ENCODE data around the gene RETREG1.

RETREG1 gene

DNA sequence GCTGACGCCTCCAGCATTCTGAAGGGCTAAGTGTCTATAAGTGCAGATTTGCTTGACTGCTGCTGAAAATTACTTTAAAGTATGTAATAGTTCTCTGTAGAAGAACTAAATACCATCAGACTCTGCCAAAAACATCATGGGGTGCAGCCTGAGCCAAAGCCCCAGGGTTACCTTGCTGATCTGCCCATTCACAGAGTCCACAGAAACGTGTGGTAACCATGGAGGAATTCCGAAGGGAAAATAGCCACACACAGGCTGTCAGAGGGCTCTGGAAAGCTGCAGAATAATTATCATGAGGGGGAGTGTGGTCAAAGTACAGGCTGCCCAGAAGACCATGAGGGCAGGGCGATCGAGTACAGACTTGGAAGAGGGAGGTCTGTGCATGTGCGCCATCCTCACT is 36.4 kb downstream of the RETREG1 start:
- no peak for DNase-seq

DNA sequence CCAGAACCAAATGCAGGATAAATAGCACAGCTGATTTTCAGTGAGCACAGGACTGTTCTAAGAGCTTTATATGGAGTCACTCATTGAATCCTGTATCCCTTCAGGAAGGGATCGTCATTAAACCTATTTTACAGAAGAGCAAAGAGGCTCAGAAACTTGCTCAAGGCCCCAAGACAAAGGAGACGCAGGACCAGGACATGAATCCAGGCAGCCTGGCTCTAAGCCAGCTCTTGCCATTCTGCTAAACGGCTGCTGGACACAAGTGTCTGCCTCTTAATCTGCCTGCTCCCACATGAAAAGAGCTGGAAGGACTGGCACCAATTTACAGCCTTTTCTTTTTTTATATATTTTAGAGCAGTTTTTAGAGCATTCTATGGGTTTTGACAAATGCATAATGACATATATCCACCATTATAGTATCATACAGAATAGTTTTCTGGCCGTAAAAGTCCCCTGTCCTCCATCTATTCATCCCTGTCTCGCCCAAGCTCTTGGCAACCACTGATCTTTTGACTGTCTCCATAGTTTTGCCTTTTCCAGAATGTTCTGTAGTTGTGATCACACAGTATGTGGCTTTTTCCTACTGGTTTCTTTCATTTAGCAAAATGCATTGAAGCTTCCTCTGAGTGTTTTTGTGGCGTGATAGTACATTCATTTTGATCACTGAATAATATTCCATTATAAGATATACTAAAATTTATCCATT is 37.5 kb downstream of the RETREG1 start:
- DNase-seq = no peak

DNA sequence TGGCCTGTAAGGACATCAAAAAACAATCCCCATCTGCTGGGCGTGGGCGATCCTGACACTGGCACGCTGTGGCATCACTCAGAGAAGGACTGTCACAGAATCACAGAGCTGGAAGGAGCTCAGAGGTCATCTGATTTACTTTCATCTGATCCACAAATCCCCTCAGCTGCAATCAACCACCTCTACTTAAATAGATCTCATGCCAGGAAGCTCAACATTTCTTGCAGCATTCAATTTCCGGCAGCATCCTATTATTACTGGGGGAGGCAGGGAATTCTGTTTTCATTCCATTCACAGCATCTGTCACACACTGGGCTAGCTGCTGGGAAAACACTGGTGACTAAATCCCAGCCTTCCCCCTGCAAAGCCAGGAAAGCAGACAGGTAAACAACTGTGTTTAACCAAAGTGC is 38.3 kb downstream of the RETREG1 start:
- DNase-seq = no peak

DNA sequence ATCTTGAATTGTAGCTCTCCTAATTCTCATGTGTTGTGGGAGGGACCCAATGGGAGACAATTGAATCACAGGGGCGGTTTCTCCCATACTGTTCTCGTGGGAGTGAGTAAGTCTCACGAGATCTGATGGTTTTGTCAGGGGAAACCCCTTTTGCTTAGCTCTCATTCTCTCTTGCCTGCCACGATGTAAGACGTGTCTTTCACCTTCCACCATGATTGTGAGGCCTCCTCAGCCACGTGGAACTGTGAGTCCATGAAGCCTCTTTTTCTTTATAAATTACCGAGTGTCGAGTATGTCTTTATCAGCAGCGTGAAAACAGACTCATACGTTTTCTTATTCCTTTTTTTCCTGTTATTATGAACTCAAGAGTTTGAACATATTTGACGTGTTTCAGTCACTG is 39.1 kb downstream of the RETREG1 start:
- DNase-seq = no peak

DNA sequence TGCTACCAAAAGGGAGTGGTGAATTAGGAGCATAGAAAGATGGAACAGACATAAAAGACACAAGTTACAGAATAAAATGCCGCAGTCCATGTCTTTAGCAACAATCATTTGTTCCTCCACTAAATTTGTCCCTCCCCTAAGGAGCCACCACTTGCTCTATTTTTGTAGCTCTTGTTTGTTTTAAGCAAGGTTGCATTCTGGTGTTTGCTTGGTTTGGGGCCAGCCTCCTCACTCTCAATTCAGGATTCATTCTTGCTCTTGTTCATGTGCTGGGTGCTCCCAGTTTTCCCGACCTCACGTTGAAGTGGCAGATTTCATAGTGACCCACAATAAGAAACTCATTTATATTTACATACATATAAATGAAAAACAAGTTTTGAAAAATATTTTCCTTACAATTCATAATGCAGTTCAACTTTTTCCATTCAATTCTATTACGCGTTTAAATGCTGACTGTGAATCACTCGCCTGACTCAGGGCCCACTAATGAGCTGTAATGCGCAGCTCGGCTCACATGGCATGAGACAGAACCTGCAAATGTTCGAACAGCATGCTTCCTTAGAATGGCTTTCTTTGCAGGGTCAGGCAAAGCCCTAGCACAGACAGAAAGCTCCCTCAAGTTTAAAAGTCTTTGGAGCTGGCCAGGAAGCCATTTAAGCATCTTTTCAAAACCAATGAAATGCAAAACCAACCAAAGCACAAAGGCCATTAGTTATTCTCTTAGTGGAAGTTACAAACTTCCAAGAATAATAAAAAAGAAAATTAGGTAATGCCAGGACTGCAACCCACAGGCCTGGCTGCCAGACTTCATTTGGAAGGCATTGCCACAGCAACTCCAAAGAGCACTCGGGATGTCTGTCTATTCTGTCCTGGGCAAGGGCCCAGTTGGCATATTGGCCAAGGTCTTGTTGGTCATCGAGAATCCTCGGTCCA is 41.7 kb downstream of the RETREG1 start:
- no peak for DNase-seq

DNA sequence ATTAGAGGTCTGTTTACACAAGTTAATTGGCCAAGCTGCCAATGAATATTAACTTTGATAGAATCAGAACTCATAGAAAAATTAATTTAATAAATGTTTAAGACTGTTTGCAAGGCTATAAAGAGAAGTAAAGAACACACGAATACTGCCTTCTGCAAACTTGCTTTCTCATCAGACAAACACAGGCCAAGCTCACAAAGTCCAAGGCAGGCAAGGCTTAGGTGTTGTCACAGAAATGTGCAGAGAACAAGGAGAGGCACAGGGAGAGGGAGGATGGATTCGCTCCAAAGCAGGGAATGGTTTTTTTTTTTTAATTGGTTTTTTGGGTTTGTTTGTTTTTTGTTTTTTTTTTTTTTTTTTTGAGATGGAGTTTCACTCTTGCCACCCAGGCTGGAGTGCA is 43.4 kb downstream of the RETREG1 start:
- DNase-seq = no peak

DNA sequence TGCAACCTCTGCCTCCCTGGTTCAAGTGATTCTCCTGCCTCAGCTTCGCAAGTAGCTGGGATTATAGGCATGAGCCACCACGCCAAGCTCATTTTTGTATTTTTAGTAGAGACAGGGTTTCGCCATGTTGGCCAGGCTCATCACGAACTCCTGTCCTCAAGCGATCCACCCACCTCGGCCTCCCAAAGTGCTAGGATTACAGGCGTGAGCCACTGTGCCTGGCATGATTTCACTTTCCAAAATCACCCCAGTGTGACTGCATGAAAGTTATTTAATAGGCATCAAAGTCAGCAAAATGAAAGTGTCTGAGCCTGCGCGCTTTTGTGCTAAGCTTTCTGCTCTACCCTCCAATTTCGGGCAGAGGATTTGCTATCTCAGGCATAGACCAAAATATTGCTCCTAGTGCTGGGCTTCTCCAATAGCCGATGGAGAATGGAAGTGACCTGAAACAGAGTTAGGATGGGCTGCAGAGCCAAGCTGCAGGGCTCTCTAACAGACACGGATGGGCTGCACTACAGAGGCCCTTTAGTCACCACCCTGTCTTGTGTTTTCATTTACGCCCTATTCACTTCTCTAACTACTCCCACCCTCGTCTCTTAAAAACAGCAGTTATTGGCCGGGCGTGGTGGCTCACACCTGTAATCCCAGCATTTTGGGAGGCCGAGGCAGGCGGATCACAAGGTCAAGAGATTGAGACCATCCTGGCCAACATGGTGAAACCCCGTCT is 44.3 kb downstream of the RETREG1 start:
- no peak for DNase-seq

DNA sequence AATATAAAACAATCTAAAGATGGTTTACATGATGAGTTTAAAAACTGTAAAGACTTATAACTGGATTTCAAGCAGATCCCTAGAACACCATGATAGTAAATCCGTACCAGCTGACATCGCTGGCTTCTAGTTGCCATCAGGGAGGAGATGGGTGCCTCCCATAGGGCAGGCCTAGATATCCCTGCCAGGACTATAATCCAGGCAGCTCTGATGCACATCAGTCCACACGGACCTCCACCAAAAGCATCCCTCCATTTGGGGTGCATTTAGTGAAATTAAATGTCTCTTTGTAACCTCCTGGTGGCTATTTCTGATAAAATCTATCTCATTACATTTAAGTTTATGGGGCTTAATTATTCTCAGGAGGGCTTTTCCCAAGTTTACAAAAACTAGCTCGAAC is 45.8 kb downstream of the RETREG1 start:
- no peak for DNase-seq

DNA sequence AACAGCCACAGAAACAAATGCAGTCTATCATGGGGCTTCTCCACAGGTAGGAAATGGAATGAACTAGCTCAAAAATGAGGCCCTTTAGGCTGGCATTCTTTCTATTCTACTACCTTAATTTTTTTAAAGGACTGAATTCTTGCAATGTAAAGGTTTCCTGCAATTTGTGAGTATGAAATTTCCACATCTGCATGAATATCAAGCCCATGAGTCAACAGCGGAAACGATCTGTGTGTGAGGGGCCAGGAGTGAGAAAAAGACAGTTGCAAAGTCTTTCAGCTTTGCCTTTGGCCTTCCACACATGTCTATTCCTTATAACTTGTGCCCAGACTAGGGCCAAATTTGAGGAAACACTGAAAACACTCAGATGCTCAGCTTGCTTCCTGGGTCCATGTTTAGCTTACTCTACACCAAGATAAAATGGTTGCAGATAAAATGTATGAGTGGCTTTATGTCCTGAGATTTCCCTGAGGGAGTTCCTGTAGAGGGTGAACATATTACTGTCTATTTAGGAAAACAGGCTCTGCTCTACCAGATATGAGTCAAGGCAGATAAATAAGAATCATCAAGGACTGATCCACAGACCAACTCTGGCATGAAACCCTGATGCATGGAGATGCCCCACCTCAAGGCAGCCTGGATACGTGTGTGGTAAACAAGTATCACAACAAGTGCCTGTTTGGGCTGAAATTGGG is 46.5 kb downstream of the RETREG1 start:
- DNase-seq = no peak

DNA sequence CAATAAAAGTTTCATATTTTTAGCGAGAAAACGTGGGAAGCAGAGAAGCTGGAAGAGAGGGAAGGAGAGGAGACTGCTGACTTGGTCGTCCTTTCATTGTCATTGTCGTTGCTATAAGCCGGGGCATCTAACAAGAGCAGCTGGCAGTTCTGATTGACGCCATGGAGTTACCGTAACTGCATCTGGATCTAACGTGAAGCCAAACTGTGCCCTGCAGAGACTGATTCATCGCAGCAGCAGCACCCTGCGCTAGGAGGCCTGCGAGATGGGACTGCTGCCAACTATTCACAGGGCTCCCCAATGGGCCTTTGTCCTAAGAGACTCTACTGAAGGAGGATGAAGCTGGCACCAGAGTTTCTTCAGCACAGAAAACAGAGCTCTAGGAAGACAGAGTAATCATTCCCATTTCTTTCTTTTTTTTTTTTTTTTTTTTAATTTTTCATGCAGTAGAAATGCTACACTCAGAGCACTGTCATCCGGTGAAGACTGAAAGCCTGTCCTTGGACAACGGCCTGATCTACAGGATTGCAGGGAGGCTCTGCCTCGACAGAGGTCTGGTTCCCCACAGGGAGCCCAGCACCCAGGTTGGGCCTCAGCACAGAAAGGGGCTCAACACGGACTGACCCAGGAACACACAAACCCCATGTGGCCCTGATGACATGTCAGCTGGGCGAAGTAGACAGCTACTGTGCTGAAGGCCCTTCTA is 47.8 kb downstream of the RETREG1 start:
- no peak for DNase-seq

DNA sequence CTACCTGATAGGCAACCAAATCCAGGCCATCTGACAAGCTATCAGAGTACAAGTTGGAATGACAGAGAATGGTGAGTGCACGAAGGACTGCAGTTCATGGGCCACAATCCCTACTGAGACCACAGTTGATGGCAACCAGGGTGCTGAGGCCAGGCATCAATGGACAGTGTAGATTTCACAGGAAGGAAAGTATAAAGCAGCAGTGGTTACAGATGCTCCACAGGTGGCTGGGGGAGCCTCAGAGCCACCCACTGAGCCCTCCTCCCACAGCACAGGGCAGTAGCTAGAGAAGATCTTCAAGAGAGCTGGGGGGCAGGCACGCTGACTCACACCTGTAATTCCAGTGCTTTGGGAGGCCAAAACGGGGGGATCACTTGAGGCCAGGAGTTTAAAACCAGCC is 49.4 kb downstream of the RETREG1 start:
- no peak for DNase-seq

DNA sequence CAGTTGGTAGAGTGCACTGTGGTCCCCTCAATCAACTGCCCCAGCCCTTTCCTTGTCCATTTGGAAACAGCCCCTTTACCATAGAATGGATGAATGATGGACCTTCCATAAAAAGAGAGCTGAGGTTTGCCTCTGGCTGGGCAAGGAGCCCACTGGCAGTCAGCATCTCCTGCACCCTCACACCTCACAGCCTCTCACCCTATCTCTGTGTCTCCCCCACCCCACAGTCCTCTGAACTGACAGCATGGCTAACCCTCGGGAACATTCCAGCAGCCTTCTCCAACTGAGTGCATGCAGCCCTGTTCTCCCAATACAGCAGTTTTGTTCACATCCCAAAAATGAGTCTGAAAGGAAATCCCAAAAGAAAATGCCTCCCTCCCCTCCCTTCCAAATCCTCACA is 51.7 kb downstream of the RETREG1 start:
- DNase-seq = no peak

DNA sequence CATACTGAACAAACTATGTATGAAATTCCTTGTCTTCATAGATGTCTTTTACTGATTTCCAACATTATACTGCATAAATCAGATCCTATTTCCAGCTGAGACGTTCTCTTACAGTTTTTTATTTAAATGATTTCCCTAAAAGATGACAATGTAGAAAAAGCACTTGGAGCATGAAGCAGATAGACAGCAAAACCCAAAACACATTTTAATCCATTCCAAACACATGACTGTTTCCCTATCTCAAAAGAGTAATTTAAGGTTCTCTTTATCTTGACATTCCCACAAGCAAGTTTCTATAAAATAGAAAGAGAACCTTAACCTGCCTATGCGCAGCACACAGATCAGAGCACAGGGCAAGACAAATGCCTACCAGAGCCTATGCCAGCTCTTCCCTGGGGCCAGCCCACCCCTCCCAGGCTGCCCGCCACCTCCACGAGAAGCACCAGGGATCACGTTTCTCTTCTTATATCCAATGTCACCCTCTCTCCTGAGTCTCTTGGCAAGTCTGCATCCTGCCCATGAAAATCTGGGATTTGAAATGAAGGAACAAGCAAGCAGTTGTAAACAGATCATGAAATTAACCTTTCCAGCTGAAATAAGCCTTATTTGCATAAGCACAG is 52.4 kb downstream of the RETREG1 start:
- no peak for DNase-seq

DNA sequence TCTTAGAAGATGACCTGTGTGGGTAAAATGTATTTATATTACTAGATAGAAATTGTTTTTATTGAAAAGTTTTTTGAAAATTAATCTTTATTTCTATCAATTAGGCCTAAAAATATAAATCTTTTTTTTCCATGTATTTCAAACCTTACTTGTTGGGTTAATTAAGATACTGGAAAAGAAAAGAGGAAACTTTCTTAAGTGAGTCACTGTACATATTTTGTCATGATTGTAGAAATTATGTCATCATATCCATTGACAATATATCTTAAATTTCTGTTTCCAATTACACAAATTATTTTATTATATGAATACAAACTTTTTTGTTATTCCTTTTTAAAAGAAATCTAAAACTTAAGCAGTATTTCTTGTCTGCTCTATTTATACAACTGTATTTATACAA is 53.1 kb downstream of the RETREG1 start:
- no peak for DNase-seq

DNA sequence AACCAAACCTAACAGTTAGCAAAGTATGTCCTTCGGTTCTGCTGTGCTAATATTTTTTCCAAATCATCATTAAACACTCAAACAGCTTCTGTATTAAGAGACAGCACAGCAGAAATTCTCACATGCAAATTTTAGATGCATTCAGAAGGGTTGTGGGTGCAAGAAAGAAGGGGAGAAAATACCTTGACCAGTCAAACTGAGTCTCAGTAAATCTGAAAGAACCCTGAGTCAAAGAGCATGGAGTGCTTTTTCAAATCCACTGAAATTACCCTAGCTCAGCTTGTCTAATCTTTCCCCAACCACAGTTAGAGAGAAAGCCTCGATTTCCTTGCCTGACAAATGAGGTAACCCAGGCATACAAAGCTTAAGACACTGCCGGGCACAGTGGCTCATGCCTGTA is 55.1 kb downstream of the RETREG1 start:
- no peak for DNase-seq

DNA sequence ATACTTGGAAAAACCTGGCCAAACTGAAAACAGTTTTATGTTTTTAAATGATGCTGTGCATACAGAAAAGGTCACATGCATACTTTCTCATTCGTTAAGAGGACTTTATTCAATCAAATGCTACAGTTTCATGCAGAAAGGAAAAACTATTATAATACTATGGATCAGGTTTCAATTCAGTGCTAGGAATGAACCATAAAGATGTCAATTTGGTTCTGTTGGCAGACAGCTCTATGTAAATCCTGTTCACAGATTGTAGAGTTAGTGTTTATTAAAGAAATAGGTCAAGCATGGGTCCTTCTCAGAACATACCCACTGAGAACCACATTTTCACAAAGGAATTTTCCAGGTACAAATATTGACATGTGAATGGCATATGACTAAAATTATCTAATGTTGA is 57.1 kb downstream of the RETREG1 start:
- DNase-seq = no peak

DNA sequence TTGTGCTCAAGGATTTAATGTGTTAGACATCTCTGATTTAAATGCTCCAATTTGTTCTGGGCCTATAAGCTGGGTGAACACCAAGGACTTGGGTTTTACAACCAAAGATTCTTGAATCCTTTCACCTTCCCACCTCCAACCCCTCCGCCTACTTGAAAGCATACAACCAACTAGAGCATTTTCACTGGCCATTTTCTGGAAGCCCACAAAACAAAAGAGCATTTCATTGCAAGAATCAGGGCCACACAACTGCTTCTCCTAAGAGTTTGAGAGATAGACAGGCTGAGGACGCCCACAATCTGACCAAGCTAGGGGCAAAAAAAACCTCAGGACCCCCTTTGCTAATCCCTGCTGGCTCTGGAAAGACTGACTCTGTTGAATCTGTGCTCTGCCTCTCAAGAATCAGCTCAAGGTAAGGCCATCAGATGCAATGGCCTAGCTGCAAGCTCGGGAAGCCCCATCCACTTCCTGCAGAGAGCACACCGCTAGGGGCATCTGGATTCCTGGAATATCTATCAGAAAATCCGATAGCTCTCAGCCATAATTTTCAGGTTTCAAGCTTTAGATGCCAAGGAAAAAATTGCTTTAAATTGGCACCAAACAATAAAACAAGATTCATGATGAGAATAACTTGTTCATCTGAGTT is 57.7 kb downstream of the RETREG1 start:
- no peak for DNase-seq

DNA sequence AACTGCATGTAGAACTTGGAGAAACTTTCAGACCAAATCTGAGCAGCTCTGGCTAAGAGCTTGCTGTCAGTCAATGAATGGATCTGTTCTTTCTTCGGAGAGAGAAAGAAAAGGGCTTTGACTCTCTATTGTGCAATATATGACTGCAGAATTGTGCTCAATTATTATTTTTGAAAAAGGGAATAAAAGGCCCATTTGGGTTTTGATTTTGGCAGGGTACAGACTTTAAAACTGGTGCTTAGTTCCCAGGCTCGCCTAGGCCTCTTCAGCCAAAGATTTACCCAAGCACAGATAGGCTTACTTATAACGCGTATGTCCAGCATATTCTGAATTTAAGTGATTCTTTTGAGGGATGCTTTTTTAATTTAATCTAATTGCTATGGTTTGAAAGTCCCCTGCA is 59.3 kb downstream of the RETREG1 start:
- DNase-seq = no peak

DNA sequence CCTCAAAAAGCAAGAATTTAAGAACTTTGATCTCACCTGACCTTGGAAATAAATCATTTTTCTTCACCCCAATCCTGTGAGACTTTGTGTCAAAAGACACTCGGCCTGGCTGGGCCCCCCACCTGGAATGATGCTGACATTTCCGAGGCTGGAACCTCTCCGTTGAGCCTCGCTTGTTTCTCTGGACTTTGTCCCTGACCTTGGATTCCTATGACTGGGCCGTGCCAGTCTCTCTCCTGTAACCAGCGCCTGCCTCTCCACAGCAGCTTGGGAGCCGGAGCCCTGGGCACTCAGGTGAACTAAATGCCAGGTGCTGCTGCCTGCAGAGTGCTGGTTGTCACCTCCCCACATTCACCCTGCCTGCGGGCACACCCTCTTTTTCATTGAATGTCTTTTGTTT is 62.7 kb downstream of the RETREG1 start:
- DNase-seq = no peak

DNA sequence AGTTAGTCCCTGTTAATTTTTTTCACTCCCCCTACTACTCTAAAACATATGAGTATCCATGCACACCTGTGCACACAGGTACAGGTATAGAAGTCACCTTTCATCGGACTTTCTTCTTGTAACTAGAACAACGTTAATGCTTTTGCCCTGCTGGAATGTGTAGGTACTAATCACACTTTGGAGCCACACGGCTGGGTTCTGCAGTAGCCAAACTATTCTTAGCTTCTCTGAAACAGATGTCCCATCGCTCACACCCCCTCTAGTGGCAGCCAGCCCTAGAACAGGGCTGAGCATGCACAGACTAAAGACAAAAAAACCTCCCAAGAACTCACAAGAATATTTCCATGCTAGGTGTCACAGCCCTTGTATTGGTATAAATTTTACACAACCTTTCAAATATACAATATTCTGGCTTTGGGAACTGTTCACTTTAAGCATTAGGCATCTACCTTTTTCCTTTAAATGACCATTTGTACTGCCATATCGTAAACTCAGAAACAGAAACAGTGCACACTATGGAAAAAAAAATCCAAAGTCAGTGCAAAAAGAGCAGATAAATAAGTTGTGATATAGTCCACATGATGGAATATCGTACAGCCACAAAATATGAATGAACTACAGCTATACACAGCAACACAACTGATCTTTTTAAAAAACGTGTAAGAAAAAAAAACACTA is 64.0 kb downstream of the RETREG1 start:
- no peak for DNase-seq

DNA sequence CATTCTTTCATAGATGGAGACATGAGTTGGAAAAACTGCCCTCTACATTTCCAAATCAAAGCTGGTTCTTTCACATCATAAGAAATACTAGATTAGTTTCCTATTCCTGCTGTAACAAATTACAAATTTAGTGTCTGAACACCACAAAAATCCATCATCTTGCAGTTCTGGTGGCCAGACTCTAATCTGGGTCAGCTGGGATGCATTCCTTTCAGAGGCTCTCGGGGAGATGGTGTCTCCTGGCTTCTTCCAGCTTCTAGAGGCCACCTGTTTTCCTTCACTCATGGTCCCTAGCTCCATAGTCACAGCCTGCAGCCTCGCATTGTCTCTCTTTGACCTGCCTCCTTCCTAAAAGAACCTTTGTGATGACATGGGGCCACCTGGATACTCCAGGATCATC is 65.2 kb downstream of the RETREG1 start:
- DNase-seq = no peak

All from NCI-H1048 (cell line).